Ectodermal cell (in vitro differentiated cells): ENCODE results near the gene SORCS2.

Source experiments
- H3K27ac ChIP-seq: 2 replicates; pipeline ENCODE4 v1.7.0; 2013; ENCODE audit warnings: mild to moderate bottlenecking, low read depth, low read length; ENCODE audit not compliant: insufficient read depth, poor library complexity, severe bottlenecking
- H3K27me3 ChIP-seq: 2 replicates; pipeline ENCODE4 v1.7.0; 2013; ENCODE audit warnings: mild to moderate bottlenecking, low read length; ENCODE audit not compliant: insufficient read depth, control insufficient read depth, poor library complexity, severe bottlenecking
- H3K36me3 ChIP-seq: one replicate; pipeline ENCODE4 v1.7.0; 2013; ENCODE audit warnings: low read length; ENCODE audit not compliant: control insufficient read depth, insufficient read depth
- H3K4me1 ChIP-seq: one replicate; pipeline ENCODE4 v1.7.0; 2013; ENCODE audit warnings: low read length; ENCODE audit not compliant: control insufficient read depth, insufficient read depth
- H3K4me3 ChIP-seq: 2 replicates; pipeline ENCODE4 v1.7.0; 2013; ENCODE audit warnings: low read depth, low read length, control low read depth; ENCODE audit not compliant: insufficient read depth
- H3K9me3 ChIP-seq: 2 replicates; pipeline ENCODE4 v1.7.0; 2013; ENCODE audit warnings: mild to moderate bottlenecking, low read length, moderate library complexity; ENCODE audit not compliant: control insufficient read depth
- WGBS, 2 experiments: methylation state at CpG; one replicate each; pipeline ENCODE4 v1.1.7; 2013; ENCODE audit warnings: missing lambda C conversion rate in 2 of 2; 5-methylcytosine and 5-hydroxymethylcytosine counted together

Gene SORCS2

DNA sequence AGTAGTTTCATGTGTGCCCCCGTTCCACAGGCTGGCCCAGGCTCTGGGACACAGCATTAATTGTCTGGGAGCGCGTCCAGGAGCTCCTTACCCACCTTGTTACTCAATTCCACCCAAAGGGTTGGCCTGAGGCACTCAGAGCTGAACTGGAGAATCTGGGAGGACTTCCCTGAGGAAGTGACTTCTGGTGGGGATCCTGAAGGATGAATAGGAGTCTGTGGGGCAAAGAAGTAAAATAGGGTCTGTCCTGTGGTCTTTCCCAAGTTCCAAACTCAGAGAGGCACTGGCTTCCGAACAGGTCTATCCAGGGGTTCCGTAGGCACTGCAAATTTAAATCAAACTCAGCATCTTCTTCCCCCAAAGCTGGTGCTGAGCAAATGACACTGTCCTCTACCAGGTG, 543.1 kb downstream of the SORCS2 start:
- Histone ChIP-seq H3K27me3 (no peaks in the 10 kb centered on the region), H3K36me3 (no peaks in the 10 kb centered on the region), H3K27ac (no peak overlapping the region), H3K4me1 (no peaks in the 10 kb centered on the region), H3K9me3 (no peaks in the 10 kb centered on the region), H3K4me3 (no peak overlapping the region)
- 92 to 93% methylated on average over 5 of the region's 5 CpGs for whole genome bisulfite sequencing, 2 experiments

DNA sequence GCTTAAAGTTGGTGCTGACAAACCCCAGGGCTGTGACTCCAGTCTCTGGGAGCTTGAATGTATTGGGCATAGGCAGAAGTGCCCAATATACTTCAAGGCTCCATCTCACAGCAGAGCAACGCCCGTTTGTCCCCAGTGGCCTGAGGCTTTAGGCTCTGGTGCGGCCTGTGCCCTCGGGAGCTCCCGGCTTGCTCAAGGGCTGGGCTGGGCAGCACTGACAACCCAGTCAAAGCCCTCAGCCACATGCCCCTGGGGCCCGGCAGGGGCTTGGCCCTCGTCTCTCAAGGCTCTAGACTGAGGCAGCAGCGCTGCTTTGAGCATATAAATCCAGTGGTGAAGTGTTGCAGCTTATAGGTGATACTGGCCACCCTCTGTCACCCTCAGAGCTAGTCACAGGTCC, 543.6 kb downstream of the SORCS2 start:
- H3K27ac ChIP-seq: no peak overlapping the region
- no peaks in the 10 kb centered on the region for H3K36me3 ChIP-seq
- H3K27me3 ChIP-seq: no peaks in the 10 kb centered on the region
- 89 to 93% methylated on average over 8 of the region's 8 CpGs for WGBS, 2 experiments
- H3K4me3 ChIP-seq: no peak overlapping the region
- H3K9me3 ChIP-seq: no peaks in the 10 kb centered on the region
- no peaks in the 10 kb centered on the region for H3K4me1 ChIP-seq

DNA sequence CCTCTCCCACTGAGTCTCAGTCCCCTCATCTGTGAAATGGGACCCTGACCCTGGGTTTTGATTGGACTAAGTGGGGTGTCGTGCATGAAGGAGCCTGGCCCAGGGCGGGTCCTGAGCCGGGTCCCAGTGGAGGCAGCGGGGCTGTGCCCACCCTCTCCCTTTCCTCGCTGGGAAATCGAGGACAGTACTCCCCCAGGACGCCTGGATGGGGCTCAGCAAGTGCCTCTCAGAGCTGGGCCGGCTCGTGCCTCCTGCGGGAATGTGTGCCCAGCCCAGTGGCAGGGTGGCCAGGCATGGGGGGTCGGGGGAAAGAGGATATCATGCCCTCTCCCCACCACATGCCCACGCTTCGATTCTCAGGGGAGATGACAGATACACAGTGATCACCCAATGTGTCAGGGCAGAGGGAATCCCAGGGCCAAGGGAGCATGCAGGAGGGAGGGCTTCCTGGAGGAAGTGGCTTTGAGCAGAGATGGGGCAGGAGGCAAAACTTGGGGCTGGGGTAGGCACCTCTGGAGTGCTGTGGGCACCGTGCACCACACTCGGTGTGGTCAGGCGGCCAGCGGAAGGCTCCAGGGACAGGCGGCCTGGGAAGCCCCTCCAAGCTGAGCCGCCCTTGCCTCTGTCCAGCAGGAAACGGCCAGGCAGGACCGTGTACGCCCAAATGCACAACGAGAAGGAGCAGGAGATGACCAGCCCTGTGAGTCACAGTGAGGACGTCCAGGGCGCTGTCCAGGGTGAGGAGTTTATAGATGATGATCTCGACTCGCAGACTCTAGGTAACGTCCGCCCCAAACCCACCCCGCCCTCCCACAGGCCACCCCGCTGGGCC, 544.3 kb downstream of the SORCS2 start:
- H3K27ac ChIP-seq: no peak overlapping the region

DNA sequence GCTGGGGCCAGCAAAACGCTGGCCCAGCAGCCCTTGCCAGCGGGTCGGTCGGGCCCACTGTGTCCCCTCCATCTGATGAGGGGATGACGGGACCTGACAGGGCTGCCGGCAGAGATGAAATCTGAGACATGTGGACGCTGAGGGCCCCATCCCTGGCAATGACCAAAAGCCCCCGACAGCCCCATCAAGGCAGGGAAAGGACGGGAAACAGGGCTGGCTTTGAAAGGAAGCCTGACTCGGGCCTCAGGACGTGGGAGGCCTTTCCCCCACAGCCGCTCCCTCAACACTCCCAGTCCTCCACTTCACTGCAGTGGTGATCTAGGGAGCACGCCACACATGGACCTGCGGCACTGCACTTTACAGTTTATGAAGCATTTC, 544.9 kb downstream of the SORCS2 start:
- Histone ChIP-seq H3K4me3 (no peak overlapping the region), H3K27me3 (no peaks in the 10 kb centered on the region), H3K27ac (no peak overlapping the region), H3K9me3 (no peaks in the 10 kb centered on the region), H3K4me1 (no peaks in the 10 kb centered on the region), H3K36me3 (no peaks in the 10 kb centered on the region)
- WGBS, 2 experiments: 91 to 92% methylated on average over 14 of the region's 14 CpGs

More for the DNA sequence above, 544.3 kb downstream of the SORCS2 start:
- WGBS, 2 experiments: 92% methylated on average over 31 of the region's 31 CpGs
- Histone ChIP-seq H3K36me3 (no peaks in the 10 kb centered on the region), H3K9me3 (no peaks in the 10 kb centered on the region), H3K27me3 (no peaks in the 10 kb centered on the region), H3K4me1 (no peaks in the 10 kb centered on the region), H3K4me3 (no peak overlapping the region)

DNA sequence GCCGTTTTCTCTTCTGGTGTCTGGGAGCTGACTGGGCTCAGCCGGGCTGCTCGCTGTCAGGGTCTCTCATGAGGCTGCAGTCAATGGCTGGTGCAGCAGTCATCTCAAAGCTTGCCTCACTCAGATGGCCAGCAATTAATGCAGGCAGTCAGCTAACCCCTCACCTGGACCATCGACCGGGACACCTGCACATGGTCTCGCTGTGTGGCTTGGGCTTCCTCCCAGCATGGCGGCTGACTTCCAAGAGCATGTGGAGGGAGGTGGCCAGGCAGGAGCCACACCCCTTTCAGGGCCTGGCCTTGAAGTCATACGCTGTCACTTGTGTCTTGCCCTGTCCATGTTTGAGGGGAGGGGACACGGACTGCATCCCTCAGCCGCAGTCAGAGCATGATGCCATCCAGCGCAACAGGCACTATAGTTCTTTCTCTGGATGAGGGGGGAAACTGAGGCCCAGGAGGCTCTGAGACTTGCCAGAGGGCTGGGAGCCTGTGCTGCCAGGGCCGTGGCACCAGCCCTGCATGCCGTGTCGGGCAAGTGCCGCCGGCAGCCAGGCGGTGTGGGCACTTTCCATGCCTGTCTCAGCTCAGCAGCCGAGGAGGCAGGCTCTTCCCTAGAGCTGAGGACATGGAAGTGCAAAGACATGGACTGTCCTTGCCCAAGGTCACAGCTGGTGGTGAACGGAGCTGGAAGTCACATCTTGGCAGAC, 545.6 kb downstream of the SORCS2 start:
- Histone ChIP-seq H3K27ac (no peak overlapping the region), H3K27me3 (no peaks in the 10 kb centered on the region), H3K4me3 (no peak overlapping the region), H3K4me1 (no peaks in the 10 kb centered on the region), H3K9me3 (no peaks in the 10 kb centered on the region), H3K36me3 (no peaks in the 10 kb centered on the region)
- 93 to 95% methylated on average over 19 of the region's 19 CpGs for WGBS, 2 experiments

DNA sequence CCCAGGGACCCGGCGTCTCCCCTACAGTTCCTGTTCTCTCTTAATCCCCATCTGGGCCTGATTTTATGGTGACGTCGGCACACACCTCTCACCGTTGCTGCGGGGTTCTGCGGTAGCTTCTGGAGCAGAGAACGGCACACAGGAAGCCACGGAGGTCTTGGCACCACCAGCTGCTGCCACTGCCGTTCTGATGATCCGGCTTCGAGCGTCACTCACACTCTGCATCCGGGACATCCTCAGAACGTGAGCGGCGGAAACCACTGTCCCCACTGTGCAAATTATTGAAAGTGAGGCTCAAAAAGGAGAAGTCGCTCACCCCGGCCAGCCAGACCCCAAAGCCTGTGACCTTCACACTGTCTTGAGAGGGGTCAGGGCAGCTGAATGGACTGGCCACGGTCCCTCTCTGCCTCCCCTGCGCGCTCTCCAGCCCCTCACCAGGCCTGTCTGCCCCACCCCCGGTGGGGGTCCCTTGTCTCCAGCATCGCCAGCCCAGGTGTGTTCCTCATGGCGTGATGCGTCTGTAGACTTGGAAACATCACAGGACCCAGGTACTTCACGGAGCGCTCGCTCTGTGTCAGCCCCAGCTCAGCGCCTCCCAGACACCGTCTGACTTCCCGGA, 546.2 kb downstream of the SORCS2 start:
- no peaks in the 10 kb centered on the region for H3K4me1 ChIP-seq
- no peak overlapping the region for H3K4me3 ChIP-seq
- H3K36me3 ChIP-seq: no peaks in the 10 kb centered on the region
- no peaks in the 10 kb centered on the region for H3K27me3 ChIP-seq
- H3K9me3 ChIP-seq: no peaks in the 10 kb centered on the region
- no peak overlapping the region for H3K27ac ChIP-seq
- WGBS, 2 experiments: 95% methylated on average over 32 of the region's 32 CpGs

DNA sequence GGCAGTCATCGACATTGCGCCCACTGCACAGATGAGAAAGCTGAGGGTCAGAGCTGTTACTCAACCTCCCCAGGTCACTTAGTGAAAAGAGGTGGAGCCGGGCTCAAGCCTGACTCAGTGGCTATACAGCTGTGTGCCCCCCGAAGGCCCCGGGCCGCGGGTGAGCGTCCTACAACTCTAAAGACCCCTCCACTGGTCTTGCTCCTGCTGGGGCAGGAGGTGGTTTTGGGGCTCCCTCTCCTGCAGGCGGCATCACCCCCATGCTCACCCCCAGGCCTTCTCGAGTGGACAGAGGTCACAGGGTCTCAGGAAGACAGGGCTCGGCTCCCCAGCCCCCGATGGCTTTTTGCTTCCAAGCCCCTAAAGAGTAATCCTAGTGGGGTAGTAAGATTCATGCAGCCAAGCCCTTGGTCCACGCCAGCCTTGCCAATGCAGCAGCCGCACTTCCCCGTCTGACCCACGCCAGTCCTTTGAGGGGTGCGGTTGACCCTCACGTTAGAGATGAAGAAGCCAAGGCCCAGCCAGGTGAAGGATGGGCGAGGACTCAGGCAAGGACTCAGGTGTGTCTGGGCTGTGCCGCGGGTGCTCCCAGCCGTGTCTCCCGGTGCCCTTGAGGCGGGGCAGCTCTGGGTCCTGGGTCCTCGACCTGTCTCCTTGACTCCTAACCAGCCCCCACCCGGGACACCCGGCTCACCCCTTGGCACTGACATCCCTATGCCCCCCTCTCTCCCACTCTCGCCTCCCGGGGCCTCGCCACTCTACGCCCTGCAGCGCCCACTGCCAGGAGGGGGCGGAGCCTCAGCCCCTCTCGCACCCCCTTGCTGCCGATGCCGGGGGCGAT, 547.0 kb downstream of the SORCS2 start:
- no peak overlapping the region for H3K4me3 ChIP-seq
- 94 to 95% methylated on average over 37 of the region's 37 CpGs for WGBS, 2 experiments
- H3K4me1 ChIP-seq: no peaks in the 10 kb centered on the region
- no peaks in the 10 kb centered on the region for H3K27me3 ChIP-seq
- no peak overlapping the region for H3K27ac ChIP-seq
- no peaks in the 10 kb centered on the region for H3K36me3 ChIP-seq
- H3K9me3 ChIP-seq: no peaks in the 10 kb centered on the region

DNA sequence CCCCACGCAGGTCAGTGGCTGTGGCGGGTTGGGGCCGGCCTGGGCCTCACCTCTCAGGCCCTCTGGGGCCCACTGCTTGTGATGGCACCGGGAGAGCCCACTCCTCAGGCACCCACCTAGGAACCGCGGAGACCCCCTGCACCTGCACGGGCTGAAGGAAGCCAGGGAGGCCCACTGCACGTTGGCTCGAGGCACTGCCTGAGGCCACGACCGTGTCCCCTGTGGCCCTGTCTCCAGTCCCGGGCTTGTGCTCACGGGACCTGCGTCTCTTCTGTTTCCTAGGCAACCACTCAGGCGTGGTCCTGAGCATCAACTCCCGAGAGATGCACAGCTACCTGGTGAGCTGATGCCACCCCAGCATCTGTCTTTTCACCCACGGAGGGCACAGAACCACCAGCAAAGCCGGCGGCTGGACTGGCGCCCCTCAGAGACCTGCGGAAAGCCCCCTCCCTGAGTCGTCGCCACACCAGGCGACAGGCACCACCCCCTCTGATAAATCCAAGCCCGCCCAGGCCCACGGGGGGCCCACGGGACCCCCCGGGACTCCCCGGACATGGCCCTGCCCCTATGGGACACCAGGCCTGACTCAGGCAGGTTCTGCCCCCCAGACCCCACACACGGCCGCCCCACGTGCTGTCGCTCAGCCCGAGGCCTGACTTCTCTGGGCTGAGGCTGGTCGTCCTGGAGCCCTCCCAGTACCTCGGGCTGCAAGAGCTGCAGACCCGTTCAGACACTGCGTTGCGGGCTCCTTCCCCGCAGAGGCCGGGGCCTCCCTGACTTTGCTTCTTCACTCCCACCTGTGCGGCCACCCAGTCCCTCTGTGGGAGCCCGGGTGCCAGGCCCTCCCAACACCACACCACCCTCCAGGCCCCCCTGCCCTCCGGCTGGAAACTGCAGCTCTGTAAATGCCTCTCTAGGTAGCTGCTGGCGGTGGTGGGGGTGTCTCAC, 547.9 kb downstream of the SORCS2 start:
- H3K27ac ChIP-seq: no peak overlapping the region
- no peaks in the 10 kb centered on the region for H3K36me3 ChIP-seq
- WGBS, 2 experiments: 93% methylated on average over 45 of the region's 45 CpGs
- no peak overlapping the region for H3K4me3 ChIP-seq
- no peaks in the 10 kb centered on the region for H3K27me3 ChIP-seq
- H3K4me1 ChIP-seq: no peaks in the 10 kb centered on the region
- H3K9me3 ChIP-seq: no peaks in the 10 kb centered on the region

DNA sequence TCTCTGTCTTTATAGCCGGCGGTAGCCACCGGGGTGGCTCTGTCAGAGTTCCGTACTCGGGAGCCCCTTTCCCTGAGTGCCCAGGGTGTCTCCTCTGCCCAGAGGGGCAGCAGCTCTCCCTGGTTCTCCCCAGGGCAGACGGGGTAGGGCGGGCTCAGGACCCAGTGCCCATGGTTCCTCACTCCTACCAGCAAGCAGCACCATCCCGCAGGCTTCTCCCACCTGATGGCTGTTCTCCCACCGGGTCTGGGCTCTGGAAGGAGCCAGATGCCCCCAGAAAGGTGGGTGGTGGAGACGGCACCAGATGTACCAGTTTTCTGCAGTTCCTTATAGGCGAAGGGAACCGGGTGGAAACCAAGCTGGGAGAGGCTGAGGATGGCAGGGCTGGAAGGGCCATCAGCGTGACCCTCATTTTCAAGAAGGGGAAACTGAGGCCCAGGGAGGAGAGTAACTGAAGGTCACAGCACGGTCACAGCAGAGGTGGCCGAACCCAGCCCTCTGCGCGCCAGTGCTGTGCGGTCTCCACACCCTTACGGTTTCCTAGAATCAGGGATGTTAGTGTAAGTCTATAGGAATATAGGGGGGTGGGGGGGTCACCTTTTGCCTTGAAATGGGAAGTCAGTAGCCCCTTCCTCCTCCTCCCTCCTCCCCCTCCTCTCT, 548.7 kb downstream of the SORCS2 start:
- Histone ChIP-seq H3K27ac (no peak overlapping the region), H3K4me1 (no peaks in the 10 kb centered on the region), H3K4me3 (no peak overlapping the region), H3K9me3 (no peaks in the 10 kb centered on the region), H3K27me3 (no peaks in the 10 kb centered on the region), H3K36me3 (no peaks in the 10 kb centered on the region)
- 92 to 93% methylated on average over 18 to 19 of the region's 19 CpGs for WGBS, 2 experiments
